Parathyroid adenoma (tissue), 2 donors: Measurements from ENCODE around the gene COL23A1.
A peak's percentile ranks its signal among the peaks of the same experiment; 100 is the strongest.

Source experiments
- H2AFZ ChIP-seq: fragments of 300-600 bp; sonication (generic); one replicate; pipeline ENCODE4 v1.7.0; 2017; ENCODE audit warnings: antibody characterized with exemption, mild to moderate bottlenecking
- H3K27ac ChIP-seq: fragments of 300-600 bp; sonication (generic); one replicate; pipeline ENCODE4 v1.7.0; 2017
- H3K27me3 ChIP-seq: fragments of 300-600 bp; sonication (generic); one replicate; pipeline ENCODE4 v1.7.0; 2017; ENCODE audit warnings: low read length; ENCODE audit not compliant: control insufficient read depth, insufficient read depth
- H3K36me3 ChIP-seq: fragments of 300-600 bp; sonication (generic); one replicate; pipeline ENCODE4 v1.7.0; 2017; ENCODE audit warnings: low read length; ENCODE audit not compliant: control insufficient read depth, insufficient read depth
- H3K4me1 ChIP-seq: fragments of 300-600 bp; sonication (generic); one replicate; pipeline ENCODE4 v1.7.0; 2017; ENCODE audit warnings: control low read depth
- H3K4me2 ChIP-seq: fragments of 300-600 bp; sonication (generic); one replicate; pipeline ENCODE4 v1.7.0; 2017; ENCODE audit warnings: low read length
- H3K4me3 ChIP-seq: fragments of 300-600 bp; sonication (generic); one replicate; pipeline ENCODE4 v1.7.0; 2017; ENCODE audit warnings: low read depth, low read length
- H3K79me2 ChIP-seq: fragments of 300-600 bp; sonication (generic); one replicate; pipeline ENCODE4 v1.7.0; 2017; ENCODE audit warnings: control low read depth
- H3K9ac ChIP-seq: fragments of 300-600 bp; sonication (generic); one replicate; pipeline ENCODE4 v1.7.0; 2017; ENCODE audit warnings: mild to moderate bottlenecking
- H3K9me3 ChIP-seq: fragments of 300-600 bp; sonication (generic); one replicate; pipeline ENCODE4 v1.7.0; 2017; ENCODE audit warnings: low read length; ENCODE audit not compliant: control insufficient read depth
- TF ChIP-seq, protein P1 (sequence below): fragments of 300-600 bp; sonication (generic); IDR thresholded peaks from one replicate; pipeline ENCODE4 v1.7.0; 2017; ENCODE audit warnings: antibody characterized with exemption, mild to moderate bottlenecking
- donor health status: primary hyperparathyroidism.

COL23A1 gene

GRCh38 chr5:178193251-178193809 is 396.9 kb downstream of the COL23A1 start:
- Histone ChIP-seq H2AFZ (no peak overlapping the region), H3K9ac (no peak overlapping the region), H3K4me1 (peaks cover 2% of the 10 kb centered on the region), H3K9me3 (no peaks in the 10 kb centered on the region), H3K36me3 (no peaks in the 10 kb centered on the region), H3K27ac (no peak overlapping the region), H3K27me3 (no peaks in the 10 kb centered on the region), H3K79me2 (no peaks in the 10 kb centered on the region), H3K4me2 (no peak overlapping the region), H3K4me3 (no peak overlapping the region)
- TF ChIP-seq, protein P1, sequence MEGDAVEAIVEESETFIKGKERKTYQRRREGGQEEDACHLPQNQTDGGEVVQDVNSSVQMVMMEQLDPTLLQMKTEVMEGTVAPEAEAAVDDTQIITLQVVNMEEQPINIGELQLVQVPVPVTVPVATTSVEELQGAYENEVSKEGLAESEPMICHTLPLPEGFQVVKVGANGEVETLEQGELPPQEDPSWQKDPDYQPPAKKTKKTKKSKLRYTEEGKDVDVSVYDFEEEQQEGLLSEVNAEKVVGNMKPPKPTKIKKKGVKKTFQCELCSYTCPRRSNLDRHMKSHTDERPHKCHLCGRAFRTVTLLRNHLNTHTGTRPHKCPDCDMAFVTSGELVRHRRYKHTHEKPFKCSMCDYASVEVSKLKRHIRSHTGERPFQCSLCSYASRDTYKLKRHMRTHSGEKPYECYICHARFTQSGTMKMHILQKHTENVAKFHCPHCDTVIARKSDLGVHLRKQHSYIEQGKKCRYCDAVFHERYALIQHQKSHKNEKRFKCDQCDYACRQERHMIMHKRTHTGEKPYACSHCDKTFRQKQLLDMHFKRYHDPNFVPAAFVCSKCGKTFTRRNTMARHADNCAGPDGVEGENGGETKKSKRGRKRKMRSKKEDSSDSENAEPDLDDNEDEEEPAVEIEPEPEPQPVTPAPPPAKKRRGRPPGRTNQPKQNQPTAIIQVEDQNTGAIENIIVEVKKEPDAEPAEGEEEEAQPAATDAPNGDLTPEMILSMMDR: no peak

GRCh38 chr5:178192787-178193186 is 397.4 kb downstream of the COL23A1 start:
- Histone ChIP-seq H3K4me2 (no peak overlapping the region), H3K4me3 (no peak overlapping the region), H2AFZ (no peak overlapping the region), H3K27me3 (no peaks in the 10 kb centered on the region), H3K4me1 (peaks cover 2% of the 10 kb centered on the region), H3K27ac (no peak overlapping the region), H3K9me3 (no peaks in the 10 kb centered on the region), H3K36me3 (no peaks in the 10 kb centered on the region), H3K79me2 (no peaks in the 10 kb centered on the region), H3K9ac (no peak overlapping the region)
- TF ChIP-seq, protein P1: no peak

DNA sequence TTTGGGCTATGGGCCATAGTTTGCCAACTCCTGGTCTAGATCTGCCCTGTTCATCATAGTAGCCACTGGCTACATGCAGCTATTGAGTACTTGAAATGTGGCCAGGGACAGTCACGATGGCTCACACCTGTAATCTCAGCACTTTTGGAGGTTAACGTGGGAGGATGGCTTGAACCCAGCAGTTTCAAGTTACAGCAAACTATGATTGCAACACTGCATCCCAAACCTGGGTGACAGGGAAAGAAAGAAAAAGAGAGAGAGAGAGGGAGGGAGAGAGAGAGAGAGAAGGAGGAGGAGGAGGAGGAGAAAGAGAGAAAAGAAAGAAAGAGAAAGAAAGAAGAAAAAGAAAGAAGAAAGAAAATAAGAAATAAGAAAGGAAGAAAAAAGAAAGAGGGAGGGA is 397.9 kb downstream of the COL23A1 start:
- no peak overlapping the region for H3K4me2 ChIP-seq
- H3K27me3 ChIP-seq: no peaks in the 10 kb centered on the region
- H3K9ac ChIP-seq: no peak overlapping the region
- H3K4me1 ChIP-seq: peaks cover 2% of the 10 kb centered on the region
- H3K4me3 ChIP-seq: no peak overlapping the region
- H3K79me2 ChIP-seq: no peaks in the 10 kb centered on the region
- TF ChIP-seq, protein P1: no peak
- no peaks in the 10 kb centered on the region for H3K9me3 ChIP-seq
- peak overlapping the region; percentile 37 for H3K27ac ChIP-seq
- H3K36me3 ChIP-seq: no peaks in the 10 kb centered on the region
- H2AFZ ChIP-seq: no peak overlapping the region

- Histone ChIP-seq H3K9ac (no peak overlapping the region), H3K4me3 (no peak overlapping the region), H3K4me1 (peaks cover 3% of the 10 kb centered on the region), H3K4me2 (no peak overlapping the region), H3K79me2 (no peaks in the 10 kb centered on the region), H3K9me3 (no peaks in the 10 kb centered on the region), H2AFZ (no peak overlapping the region), H3K27ac (peak overlapping the region; percentile 37), H3K27me3 (no peaks in the 10 kb centered on the region), H3K36me3 (no peaks in the 10 kb centered on the region)
- TF ChIP-seq, protein P1: no peak
These were observed 398.5 kb downstream of the COL23A1 start for GRCh38 chr5:178191661-178192060.

DNA sequence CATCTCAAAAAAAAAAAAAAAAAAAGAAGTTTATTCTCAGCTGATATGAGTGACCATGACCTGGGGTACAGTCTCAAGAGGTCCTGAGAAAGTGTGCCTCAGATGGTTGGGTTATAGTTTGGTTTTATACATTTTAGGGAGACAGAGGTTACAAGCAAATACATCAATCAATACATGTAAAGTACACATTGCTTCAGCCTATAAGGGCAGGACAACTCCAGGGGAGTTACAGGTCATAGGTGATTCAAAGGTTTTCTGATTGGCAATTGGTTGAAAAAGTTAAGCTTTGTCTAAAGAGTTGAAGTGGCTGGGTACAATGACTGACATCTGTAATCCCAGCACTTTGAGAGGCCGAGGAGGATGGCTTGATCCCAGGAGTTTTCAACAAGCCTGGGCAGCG is 400.8 kb downstream of the COL23A1 start:
- no peaks in the 10 kb centered on the region for H3K27me3 ChIP-seq
- no peaks in the 10 kb centered on the region for H3K79me2 ChIP-seq
- no peak overlapping the region for H3K4me2 ChIP-seq
- peaks cover 5% of the 10 kb centered on the region for H3K4me1 ChIP-seq
- TF ChIP-seq, protein P1: no peak
- no peak overlapping the region for H3K9ac ChIP-seq
- H3K27ac ChIP-seq: no peak overlapping the region
- no peak overlapping the region for H3K4me3 ChIP-seq
- no peaks in the 10 kb centered on the region for H3K9me3 ChIP-seq
- H2AFZ ChIP-seq: no peak overlapping the region
- no peaks in the 10 kb centered on the region for H3K36me3 ChIP-seq
